Left renal cortex interstitium (tissue), 4 donors: ENCODE results near the gene SETBP1. TPM values are rescaled to one million over a fixed set of nuclear protein-coding genes. Genes with fewer than 3 reads are reported as not detected.
"Not testable (repeated sequence)": the region's sequence is repeated elsewhere in the genome, so short reads cannot be mapped to it uniquely, and the experiment has no call there.

Experiments used
- DNase-seq, 4 donors: peaks; one replicate each; pipeline ENCODE4 v3.0.0-alpha.2; 2013; ENCODE audit warnings: low read depth in 4 of 4, low spot score in 2 of 4, missing footprints in 1 of 4
- polyA plus RNA-seq, 4 donors: library from polyadenylated mRNA; unstranded; fragments of 120-200 nt; gene quantifications; one replicate each; pipeline ENCODE4 v1.2.1, GENCODE V29; 2013; ENCODE audit not compliant: insufficient read length in 4 of 4

The SETBP1 gene
- polyA plus RNA-seq, 4 donors: 28.3 to 34.8 (median 28.7) TPM

DNA sequence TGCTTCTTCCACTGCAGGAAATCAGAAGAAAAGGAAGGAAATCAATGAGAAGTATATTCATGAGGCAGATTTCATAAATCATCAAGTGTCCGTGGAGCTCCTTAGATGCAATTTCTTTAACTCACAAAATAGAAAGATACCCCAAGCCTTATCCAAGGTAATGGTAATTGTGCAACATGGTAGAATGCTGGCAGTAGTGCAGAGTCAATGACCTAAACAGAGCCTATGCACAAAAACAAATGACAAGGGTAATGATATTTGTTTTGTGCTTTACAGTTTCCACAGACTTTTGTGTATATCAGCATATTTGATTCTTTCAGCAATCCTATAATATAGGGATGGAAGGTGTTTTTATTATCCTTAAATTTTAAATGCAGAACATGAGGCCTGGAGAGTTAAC lies 102.7 kb downstream of the SETBP1 start:
- no peak for DNase-seq

DNA sequence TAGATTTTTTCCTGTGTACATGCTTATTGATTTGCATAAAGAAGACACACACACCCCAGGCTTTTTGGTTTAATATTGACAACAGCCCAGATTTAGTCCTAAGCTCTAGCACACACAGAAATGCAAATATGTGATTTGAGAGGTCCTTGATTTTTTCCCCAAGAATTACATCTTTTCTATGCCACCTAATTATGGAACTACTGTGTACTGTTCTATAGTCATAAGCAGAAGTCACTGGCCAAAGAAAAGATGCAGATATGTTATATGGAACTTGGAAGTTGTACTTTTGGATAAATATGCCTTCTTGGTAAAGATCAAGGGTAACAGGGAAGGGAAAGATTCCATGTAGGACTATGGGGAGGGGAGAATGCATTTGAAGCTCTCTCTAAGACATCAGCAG lies 105.6 kb downstream of the SETBP1 start:
- no peak for DNase-seq

DNA sequence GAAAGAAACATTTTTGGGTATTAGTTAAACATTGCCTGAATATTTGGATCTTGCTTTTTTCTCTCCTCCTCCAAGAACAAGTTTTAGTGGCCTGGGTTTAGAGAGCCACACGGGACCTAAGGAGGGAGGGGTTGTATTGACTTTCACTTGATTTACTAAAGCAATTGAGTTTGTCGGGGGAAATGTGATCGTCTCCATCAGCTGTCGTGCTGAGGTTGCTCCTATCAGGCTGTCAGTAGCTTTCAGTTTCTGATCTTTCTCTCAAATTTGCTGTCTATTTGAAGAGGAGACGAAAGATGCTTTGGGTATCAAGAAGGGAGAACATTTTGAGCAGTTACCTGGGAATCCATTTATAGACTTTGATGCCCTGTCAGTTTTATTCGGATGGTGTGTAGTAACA lies 106.0 kb downstream of the SETBP1 start:
- no peak for DNase-seq

DNA sequence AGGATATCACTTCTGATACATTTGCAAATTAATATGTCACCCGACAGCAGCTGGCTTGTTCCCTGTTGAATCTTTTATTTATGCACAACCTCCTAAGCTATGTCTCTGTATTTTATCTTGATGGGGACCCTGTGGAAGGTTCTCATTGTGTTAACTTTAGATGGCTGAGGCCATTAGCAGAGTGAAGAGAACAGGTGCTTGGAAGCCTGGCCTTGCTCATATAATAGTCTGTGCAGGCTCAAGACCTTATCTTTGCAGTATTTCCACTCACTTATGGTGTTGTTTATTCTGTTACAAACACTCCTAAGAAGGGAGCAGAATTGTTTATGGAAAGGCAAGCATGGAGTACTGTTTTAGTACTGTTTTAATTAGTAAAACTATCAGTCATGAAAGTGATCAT lies 107.6 kb downstream of the SETBP1 start:
- no peak for DNase-seq

- no peak for DNase-seq
Observed at GRCh38 chr18:44789710-44790109, 109.0 kb downstream of the SETBP1 start.

GRCh38 chr18:44790860-44791259 lies 110.2 kb downstream of the SETBP1 start:
- no peak for DNase-seq

- no peak for DNase-seq
Observed at GRCh38 chr18:44791520-44791919, 110.8 kb downstream of the SETBP1 start.

- no peak for DNase-seq
Observed at GRCh38 chr18:44792456-44793061, 111.9 kb downstream of the SETBP1 start.

- no peak for DNase-seq
Observed at GRCh38 chr18:44793194-44793593, 112.5 kb downstream of the SETBP1 start.

- DNase-seq: no peak
Observed at GRCh38 chr18:44793685-44794084, 113.0 kb downstream of the SETBP1 start.

- no peak for DNase-seq
Observed at GRCh38 chr18:44795241-44795640, 114.6 kb downstream of the SETBP1 start.

GRCh38 chr18:44796429-44797428 lies 116.0 kb downstream of the SETBP1 start:
- DNase-seq: no peak

- DNase-seq: no peak
Observed at GRCh38 chr18:44798433-44799048, 117.9 kb downstream of the SETBP1 start.

GRCh38 chr18:44799382-44799906 lies 118.8 kb downstream of the SETBP1 start:
- no peak for DNase-seq

DNA sequence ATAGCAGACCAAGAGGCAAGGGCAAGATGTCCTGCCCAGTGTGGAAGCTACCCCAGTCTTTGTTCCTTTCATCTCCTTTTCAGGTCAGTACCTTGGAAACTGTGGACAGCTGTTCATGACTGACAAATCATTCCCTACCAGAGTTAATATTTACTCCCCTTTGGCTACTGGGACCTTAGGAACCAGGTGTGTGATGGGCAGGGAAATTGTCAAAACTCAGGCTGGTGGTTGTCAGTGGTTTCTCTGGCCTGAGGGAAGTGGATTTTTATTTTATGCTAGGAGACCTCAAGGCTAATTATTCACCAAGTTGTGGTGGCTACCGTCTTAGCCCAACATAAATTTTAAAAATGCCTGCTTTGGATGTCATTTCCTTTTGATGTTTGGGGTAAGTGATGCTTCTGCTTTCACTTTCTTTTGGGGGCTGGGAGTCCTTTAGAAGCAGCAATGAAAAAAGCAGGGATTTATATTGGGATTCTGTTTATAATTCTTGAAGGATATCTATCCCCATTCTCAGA lies 119.3 kb downstream of the SETBP1 start:
- no peak for DNase-seq

DNA sequence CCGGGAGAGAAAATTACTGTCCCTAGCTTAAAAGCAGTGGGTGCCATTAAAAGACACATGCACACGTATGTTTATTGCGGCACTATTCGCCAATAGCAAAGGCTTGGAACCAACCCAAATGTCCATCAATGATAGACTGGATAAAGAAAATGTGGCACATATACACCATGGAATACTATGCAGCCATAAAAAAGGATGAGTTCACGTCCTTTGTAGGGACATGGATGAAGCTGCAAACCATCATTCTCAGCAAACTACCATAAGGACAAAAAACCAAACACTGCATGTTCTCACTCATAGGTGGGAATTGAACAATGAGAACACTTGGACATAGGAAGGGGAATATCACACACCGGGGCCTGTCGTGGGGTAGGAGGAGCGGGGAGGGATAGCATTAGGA lies 120.1 kb downstream of the SETBP1 start:
- DNase-seq: not testable (repeated sequence)

DNA sequence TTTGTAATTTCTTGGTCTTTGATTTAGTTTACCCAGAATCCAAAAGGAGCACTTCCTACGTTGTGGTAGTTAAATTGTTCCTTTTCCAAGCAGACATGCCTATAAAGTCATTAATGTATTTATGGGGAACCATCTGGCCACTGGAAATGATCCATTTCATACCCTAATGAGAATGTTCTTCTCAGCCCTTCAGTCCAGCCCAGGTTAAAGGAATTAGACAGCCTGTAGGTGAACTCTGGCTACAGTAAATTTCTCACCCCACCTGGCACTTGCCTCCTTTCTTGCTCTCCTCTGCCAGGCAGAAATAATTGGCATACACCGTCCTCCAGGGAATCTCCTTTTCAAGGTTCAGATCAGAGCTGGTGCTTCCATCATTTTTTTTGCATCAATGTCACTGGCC lies 121.1 kb downstream of the SETBP1 start:
- no peak for DNase-seq

- DNase-seq: no peak
Observed at GRCh38 chr18:44802508-44802907, 121.8 kb downstream of the SETBP1 start.

GRCh38 chr18:44803019-44803650 lies 122.4 kb downstream of the SETBP1 start:
- DNase-seq: no peak

DNA sequence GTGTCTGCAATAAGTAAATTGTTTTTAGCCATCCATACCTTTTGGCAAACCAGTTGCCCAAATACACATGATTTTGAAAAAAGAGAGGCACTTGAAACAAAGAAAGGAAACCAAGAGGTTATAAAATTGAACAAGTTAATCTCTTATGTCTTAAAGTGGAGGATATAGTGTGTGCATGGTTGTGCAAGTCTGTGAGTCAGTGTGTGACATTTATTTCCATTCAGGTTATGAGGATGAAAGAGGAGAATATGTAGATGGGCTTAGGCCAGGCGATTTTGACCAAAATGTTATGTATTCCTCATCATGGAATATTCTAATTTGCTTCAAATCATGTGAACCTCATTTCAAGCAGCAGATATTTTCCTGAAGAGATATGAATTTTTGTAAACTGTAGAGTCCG lies 123.3 kb downstream of the SETBP1 start:
- no peak for DNase-seq

DNA sequence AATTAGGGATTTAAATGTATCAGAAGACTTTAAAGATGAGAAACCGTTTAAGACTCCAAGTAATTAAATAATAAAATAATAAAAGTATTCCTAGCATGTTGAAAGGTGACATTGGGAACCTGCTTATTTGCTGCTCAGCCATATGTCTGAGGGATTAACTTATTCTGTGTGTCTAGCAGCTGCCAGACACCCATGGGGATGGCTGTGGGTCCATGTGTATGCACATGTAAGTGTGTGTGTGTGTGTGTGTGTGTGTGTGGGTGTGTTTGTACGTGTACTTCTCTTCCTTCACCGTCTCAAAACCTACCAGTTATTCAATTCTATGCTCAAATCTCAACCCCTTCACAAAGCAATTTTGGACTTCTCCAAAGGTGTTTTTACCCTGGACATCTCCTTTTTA lies 124.5 kb downstream of the SETBP1 start:
- no peak for DNase-seq
